HG02610 (cell line): ENCODE data around the gene ZNF189.
A peak's percentile ranks its signal among the peaks of the same experiment; 100 is the strongest.

Experiments
- ATAC-seq: cut with Tn5 transposase; IDR thresholded peaks from one replicate; pipeline ENCODE4 v1.9.1; 2021; ENCODE audit warnings: mild to moderate bottlenecking, moderate library complexity; ENCODE audit not compliant: unreplicated experiment

The ZNF189 gene

DNA sequence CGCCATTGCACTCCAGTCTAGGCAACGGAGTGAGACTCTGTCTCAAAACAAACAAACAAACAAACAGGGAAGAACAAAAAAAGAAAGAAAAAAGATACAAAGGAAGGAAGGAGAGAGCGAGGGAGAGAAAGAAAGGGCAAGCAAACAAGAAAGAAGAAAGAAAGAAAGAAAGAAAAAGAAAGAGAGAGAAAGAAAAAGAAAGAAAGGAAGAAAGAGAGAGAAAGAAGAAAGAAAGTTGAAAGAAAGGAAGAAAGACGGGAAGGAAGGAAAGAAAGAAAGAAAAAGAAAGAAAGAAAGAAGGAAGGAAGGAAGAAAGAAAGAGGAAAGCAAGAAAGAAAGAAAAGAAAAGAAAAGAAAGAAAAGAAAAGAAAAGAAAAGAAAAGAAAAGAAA, 50.0 kb downstream of the ZNF189 start:
- no peak for ATAC-seq

DNA sequence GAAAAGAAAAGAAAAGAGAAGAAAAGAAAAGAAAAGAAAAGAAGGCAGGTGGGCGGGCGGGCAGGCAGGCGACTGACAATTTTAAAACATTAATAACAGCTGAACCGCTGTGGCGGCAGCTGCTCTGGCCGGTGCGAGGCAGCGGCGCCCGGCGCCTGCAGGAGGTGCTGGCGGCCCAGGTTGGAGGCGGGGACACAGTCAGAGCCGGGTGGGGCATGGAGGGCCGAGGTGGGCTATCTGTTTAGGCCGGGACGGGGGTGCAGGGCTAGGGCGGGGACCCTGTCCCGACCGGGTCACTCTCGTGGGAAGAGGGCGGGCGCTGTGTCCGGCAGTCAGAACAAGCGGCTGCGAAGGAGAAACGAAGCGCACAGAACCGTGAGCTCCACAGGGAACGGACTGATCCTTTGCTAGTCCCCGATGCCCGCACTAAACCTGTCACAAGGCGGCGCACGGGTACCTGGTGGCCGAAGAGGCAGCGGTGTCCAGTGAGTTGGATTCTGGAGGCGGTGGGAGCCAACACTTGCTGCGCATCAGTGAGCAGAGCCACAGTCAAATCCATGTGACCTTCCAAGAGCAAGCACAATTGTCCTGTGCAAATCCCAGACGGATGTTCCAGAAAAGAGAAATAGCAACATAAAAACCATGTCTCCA, 50.5 kb downstream of the ZNF189 start:
- ATAC-seq = peak; percentile 96

DNA sequence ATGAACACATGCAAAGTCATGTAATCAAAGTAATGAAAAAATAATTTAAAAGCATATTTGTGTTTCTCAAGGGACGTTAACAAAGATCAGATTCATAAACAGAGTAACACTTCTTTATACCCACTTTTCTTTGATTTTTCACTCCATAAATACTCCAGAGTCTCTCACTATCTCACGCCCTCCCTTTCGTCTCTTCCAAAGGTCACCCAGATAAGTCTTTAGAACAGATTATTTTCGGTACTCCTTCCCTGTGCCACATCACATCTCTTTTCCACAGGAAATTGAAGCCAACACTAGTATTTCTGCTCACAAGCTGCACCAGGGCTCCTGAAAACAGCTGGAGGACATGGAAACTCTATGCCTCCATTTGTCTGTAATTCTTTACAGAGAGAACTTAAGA, 52.3 kb downstream of the ZNF189 start:
- no peak for ATAC-seq

DNA sequence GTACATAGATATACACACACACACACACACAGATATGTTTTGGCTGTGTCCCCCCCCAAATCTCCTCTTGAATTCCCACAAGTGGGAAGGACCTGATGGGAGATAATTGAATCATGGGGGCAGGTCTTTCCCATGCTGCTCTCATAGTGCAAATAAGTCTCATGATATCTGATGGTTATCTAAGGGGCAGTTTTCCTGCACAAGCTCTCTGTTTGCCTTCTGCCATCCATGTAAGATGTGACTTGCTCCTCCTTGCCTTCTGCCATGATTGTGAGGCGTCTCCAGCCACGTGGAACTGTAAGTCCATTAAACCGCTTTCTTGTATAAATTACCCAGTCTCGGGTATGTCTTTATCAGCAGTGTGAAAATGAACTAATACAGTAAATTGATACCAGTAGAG, 52.8 kb downstream of the ZNF189 start:
- ATAC-seq = no peak

DNA sequence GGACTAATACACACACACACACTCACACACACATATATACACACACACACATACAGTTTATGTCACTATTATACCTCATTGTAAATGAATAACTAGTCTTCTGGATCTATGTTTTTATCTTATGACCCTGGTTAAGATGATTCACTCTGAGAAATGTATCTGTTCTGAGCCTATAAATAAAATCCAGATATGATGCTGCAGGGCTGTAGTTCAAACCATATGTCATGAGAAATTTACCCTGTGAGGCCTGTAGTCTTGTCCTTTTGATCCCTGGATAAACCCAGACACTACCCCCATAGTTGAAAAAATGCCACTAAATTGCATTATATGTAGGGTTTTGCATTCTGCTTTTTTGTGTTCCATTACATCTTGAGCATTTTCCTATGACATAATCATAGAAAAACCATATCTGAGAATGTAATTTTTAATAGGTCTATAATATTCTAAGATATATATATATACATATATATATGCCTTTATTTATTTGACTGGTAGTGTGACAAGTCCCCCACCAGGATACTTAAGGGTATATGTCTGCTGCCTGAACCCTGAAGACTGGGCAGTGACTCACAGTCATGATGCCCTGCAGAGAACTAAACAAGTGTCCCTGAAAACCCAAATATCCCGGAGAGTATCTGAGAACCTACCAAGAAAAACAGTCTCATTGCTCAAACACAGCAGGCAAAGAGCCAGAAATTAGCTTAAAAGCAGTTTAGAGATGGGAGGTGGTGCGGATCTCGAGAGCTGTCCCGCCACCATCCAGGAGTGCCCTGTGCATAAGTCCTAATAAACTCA, 55.3 kb downstream of the ZNF189 start:
- ATAC-seq = no peak

DNA sequence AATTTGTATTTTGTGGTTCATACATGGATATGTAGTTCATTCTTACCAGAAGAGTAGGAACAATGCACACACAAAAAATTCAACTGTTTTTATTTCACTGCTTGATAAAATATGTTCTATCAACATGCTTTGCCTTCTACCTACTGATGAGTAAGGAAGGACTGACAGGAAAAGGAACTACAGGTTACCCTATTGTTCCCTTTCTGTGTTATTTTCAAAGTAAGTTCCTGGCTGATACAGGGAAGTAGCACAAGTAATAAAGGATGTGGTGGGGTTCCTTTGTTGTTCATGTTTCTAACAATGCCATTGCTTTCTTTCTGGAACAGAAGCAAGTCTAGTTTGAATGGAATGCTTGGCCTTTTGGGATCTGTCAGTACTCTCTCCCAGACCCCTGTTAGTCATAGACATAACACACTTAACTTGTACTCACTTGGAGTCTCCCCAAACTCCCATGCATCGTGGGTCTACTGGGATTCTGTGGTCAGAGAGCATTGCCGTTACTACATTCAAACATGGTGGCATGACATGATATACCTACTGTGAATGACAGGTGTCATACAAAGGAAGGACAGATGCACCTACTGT, 57.1 kb downstream of the ZNF189 start:
- no peak for ATAC-seq

DNA sequence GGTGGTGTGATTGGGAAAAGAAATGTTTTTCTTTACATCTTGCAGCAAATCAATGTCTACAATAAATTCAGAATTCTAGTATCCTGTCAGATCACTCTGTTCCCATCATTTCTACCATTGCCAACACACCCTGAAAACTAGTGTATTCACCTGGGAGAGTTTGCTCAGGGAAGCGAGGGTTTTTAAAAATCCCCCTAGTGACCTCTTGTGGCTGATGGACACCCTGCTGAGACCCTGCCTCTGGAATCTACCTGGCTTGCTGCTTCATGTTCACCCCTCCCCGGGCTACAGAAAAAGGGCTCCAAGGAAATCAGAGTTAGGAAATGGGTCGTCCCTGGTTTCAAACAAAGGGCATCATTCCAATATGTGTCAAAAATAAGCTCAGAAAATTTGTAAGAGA, 58.4 kb downstream of the ZNF189 start:
- ATAC-seq = no peak

DNA sequence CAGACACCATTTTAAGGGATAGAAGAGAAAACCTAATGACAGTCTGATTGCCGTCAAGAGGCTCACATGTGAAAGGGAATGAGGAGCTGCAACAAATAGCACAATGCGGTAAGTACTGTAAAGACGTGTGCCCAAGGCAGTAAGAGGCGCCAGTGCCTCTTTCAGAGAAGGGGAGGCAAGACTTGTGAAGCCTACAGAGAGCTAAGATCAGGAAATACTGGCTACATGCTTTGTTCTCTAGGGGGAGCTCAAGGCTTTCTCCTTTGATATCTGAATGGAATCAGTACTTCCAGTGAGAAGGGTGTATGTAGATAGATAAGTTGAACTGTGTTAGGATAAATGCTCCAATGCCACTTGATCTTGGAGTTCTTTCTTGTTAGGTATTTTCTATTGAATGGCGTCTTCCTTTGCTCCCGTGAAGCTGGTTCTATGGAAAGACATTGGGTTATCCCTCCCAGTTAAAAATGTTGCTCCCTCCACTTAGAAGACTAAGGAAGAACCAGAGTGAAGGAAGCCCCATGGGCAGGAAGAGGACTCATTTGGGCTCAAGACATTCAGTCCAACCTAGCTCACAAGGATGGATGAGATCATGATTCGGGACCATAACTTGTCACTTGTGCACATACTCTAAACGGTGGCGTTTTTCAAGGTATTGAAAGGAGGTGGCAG, 60.4 kb downstream of the ZNF189 start:
- ATAC-seq = peak; percentile 95
